Measurements from ENCODE around the gene NSMF. TPM values are rescaled to one million over a fixed set of nuclear protein-coding genes. Genes with fewer than 3 reads are reported as not detected.

Gene NSMF
- total and polyA plus RNA-seq, 2 experiments from 2014 or later, result 73.0 to 107 TPM

- Histone ChIP-seq H3K27ac (no peak overlapping the region), H3K4me1 (ENCODE audit: low read depth) (no peaks in the 10 kb centered on the region), H3K36me3 (no peaks in the 10 kb centered on the region), H3K4me3 (no peak overlapping the region), H3K27me3 (no peaks in the 10 kb centered on the region), H3K9me3 (ENCODE audit: low read depth) (no peaks in the 10 kb centered on the region)
- no peak for TF ChIP-seq CTCF (IDR thresholded peaks at IDR 0.05; ENCODE audit: low read depth, low read length)
- no peak for DNase-seq (ENCODE audit: low read depth in 1 of 2, low spot score in 1 of 2)
These were observed 25.6 kb upstream of the NSMF start for GRCh38 chr9:137484551-137485315.

- Histone ChIP-seq H3K36me3 (no peaks in the 10 kb centered on the region), H3K4me3 (no peak overlapping the region), H3K4me1 (ENCODE audit: low read depth) (no peaks in the 10 kb centered on the region), H3K27ac (no peak overlapping the region), H3K27me3 (no peaks in the 10 kb centered on the region), H3K9me3 (ENCODE audit: low read depth) (no peaks in the 10 kb centered on the region)
- peak in 1 of 2 donors; percentile 86 for DNase-seq (ENCODE audit: low read depth in 1 of 2, low spot score in 1 of 2)
- no peak for TF ChIP-seq CTCF (IDR thresholded peaks at IDR 0.05; ENCODE audit: low read depth, low read length)
These were observed 23.1 kb upstream of the NSMF start for GRCh38 chr9:137482094-137482781.

GRCh38 chr9:137480686-137481683 lies 21.9 kb upstream of the NSMF start:
- Histone ChIP-seq H3K4me3 (no peak overlapping the region), H3K36me3 (no peaks in the 10 kb centered on the region), H3K27ac (no peak overlapping the region), H3K4me1 (ENCODE audit: low read depth) (no peaks in the 10 kb centered on the region), H3K27me3 (no peaks in the 10 kb centered on the region), H3K9me3 (ENCODE audit: low read depth) (no peaks in the 10 kb centered on the region)
- no peak for DNase-seq (ENCODE audit: low read depth in 1 of 2, low spot score in 1 of 2)
- TF ChIP-seq CTCF (IDR thresholded peaks at IDR 0.05; ENCODE audit: low read depth, low read length), result no peak

GRCh38 chr9:137479892-137480685 lies 21.0 kb upstream of the NSMF start:
- no peak for TF ChIP-seq CTCF (IDR thresholded peaks at IDR 0.05; ENCODE audit: low read depth, low read length)
- Histone ChIP-seq H3K9me3 (ENCODE audit: low read depth) (no peaks in the 10 kb centered on the region), H3K4me1 (ENCODE audit: low read depth) (no peaks in the 10 kb centered on the region)

More at GRCh38 chr9:137479892-137480685, 21.0 kb upstream of the NSMF start:
- H3K4me3 ChIP-seq, result no peak overlapping the region
- H3K27me3 ChIP-seq, result no peaks in the 10 kb centered on the region
- no peaks in the 10 kb centered on the region for H3K36me3 ChIP-seq
- H3K27ac ChIP-seq, result no peak overlapping the region
- no peak for DNase-seq (ENCODE audit: low read depth in 1 of 2, low spot score in 1 of 2)
